ENCODE measurements around the gene SEC23A.

Gene SEC23A

DNA sequence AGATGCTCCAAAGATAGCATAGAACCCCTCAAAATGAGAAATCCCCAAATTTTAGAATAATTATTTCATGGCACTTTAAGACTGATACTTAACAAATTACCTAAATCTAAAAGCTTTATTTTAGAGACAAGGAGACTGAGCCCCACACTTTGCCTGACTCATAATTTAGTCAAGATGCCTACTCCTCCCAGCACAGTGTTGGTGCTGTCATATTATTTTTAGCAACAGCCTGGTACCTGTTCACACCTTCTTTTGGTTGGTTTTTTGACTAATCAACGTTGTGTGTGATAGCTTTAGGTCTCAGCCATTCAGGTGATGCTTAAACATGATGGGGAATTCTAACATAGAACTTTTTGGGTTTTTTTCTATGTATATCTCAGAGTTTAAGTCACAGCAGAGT lies 120.2 kb downstream of the SEC23A start:
- H3K4me2 ChIP-seq = no peak overlapping the region
- no peak overlapping the region for H2AFZ ChIP-seq (ENCODE audit: low read depth)
- no peak overlapping the region for H3K27ac ChIP-seq
- no peaks in the 10 kb centered on the region for H3K36me3 ChIP-seq (ENCODE audit: insufficient read depth)
- H3K4me1 ChIP-seq (ENCODE audit: low read depth, poor library complexity, severe bottlenecking) = no peaks in the 10 kb centered on the region
- TF ChIP-seq, protein P1, sequence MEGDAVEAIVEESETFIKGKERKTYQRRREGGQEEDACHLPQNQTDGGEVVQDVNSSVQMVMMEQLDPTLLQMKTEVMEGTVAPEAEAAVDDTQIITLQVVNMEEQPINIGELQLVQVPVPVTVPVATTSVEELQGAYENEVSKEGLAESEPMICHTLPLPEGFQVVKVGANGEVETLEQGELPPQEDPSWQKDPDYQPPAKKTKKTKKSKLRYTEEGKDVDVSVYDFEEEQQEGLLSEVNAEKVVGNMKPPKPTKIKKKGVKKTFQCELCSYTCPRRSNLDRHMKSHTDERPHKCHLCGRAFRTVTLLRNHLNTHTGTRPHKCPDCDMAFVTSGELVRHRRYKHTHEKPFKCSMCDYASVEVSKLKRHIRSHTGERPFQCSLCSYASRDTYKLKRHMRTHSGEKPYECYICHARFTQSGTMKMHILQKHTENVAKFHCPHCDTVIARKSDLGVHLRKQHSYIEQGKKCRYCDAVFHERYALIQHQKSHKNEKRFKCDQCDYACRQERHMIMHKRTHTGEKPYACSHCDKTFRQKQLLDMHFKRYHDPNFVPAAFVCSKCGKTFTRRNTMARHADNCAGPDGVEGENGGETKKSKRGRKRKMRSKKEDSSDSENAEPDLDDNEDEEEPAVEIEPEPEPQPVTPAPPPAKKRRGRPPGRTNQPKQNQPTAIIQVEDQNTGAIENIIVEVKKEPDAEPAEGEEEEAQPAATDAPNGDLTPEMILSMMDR (conservative IDR thresholded peaks at IDR 0.05; ENCODE audit: low read depth, low read length) = no peak
- H3K79me2 ChIP-seq (ENCODE audit: insufficient read depth, low read depth) = no peaks in the 10 kb centered on the region
- no peaks in the 10 kb centered on the region for H4K20me1 ChIP-seq (ENCODE audit: insufficient read depth)
- H3K9ac ChIP-seq = no peak overlapping the region
- no peaks in the 10 kb centered on the region for H3K27me3 ChIP-seq (ENCODE audit: insufficient read depth, low read depth)
- no peak overlapping the region for H3K4me3 ChIP-seq (IDR thresholded peaks at IDR 0.05; ENCODE audit: insufficient read depth, low read depth, low read length)

DNA sequence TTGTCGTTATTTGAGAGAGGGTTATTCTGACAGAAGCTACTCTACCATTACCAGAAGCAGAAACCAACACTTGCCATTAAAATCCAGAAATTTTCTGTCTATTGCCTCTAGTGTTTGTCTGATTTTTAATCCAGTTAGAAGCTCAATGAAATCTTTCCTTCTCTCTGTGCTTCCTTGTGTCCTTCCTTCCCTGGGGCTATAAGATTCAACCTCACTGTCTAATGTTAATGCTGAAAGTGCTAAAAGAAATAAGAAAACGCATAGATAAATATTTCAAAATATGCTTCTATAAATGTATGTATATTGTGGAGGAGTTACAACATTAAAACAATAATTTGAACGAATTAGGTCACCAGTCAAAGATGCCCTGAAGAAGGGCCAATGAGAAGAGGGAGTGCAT lies 120.8 kb downstream of the SEC23A start:
- TF ChIP-seq, protein P1 (conservative IDR thresholded peaks at IDR 0.05; ENCODE audit: low read depth, low read length) = no peak

More for the DNA sequence above, 120.8 kb downstream of the SEC23A start:
- H3K4me2 ChIP-seq = no peak overlapping the region
- no peak overlapping the region for H3K27ac ChIP-seq
- no peaks in the 10 kb centered on the region for H3K36me3 ChIP-seq (ENCODE audit: insufficient read depth)
- no peaks in the 10 kb centered on the region for H3K79me2 ChIP-seq (ENCODE audit: insufficient read depth, low read depth)
- H3K4me3 ChIP-seq (IDR thresholded peaks at IDR 0.05; ENCODE audit: insufficient read depth, low read depth, low read length) = no peak overlapping the region
- H3K9ac ChIP-seq = no peak overlapping the region
- H4K20me1 ChIP-seq (ENCODE audit: insufficient read depth) = no peaks in the 10 kb centered on the region
- H3K4me1 ChIP-seq (ENCODE audit: low read depth, poor library complexity, severe bottlenecking) = no peaks in the 10 kb centered on the region
- no peak overlapping the region for H2AFZ ChIP-seq (ENCODE audit: low read depth)
- H3K27me3 ChIP-seq (ENCODE audit: insufficient read depth, low read depth) = no peaks in the 10 kb centered on the region
